K562 (cell line): ENCODE measurements around the gene AIFM1. TPM values are rescaled to one million over a fixed set of nuclear protein-coding genes. Genes with fewer than 3 reads are reported as not detected.

Experiments
- CBFA2T3 ChIP-seq: fragments of 450-650 bp; IDR thresholded peaks from 2 replicates; pipeline ENCODE4 v1.6.1; 2017
- CEBPB ChIP-seq: fragments of 450-650 bp; IDR thresholded peaks from 2 replicates; pipeline ENCODE4 v1.6.1; 2016; ENCODE audit warnings: missing genetic modification characterization, missing compliant biosample characterization
- DMBX1 ChIP-seq: fragments of 250-450 bp; sonication (Bioruptor Pico); IDR thresholded peaks from 2 replicates; pipeline ENCODE4 v1.8.0; 2022; ENCODE audit warnings: inconsistent platforms, mild to moderate bottlenecking, moderate library complexity, borderline replicate concordance
- IRF9 ChIP-seq: fragments of 450-650 bp; IDR thresholded peaks from 2 replicates; pipeline ENCODE4 v1.6.1; 2016; ENCODE audit warnings: missing biosample characterization, missing genetic modification characterization
- MYBL2 ChIP-seq, 2 experiments: fragments of 450-650 bp in 1 of 2; sonication (generic) in 1 of 2; formaldehyde crosslinking in 1 of 2; IDR thresholded peaks; 2 replicates each; pipeline versions ENCODE4 v1.6.1 to v1.8.1; 2017 to 2022; ENCODE audit warnings: borderline replicate concordance in 1 of 2, inconsistent platforms in 1 of 2, low read depth in 1 of 2, mild to moderate bottlenecking in 1 of 2, missing genetic modification reagents in 1 of 2, moderate library complexity in 1 of 2
- PBX2 ChIP-seq, 2 experiments: IDR thresholded peaks in 1 of 2; conservative IDR thresholded peaks in 1 of 2; 2 replicates each; pipeline ENCODE4 v1.6.1; 2016; ENCODE audit warnings: low read depth in 2 of 2, mild to moderate bottlenecking in 1 of 2, missing compliant biosample characterization in 1 of 2, missing genetic modification characterization in 1 of 2, moderate library complexity in 1 of 2
- POLR2B ChIP-seq: fragments of 450-650 bp; IDR thresholded peaks from 2 replicates; pipeline ENCODE4 v1.6.1; 2018; ENCODE audit warnings: low read depth; ENCODE audit not compliant: partially characterized antibody
- RAD21 ChIP-seq, 2 experiments: fragments of 250-450 bp in 1 of 2; fragments of 450-650 bp in 1 of 2; sonication (Bioruptor Pico) in 1 of 2; formaldehyde crosslinking in 1 of 2; IDR thresholded peaks in 1 of 2; conservative IDR thresholded peaks in 1 of 2; 2 replicates each; pipeline versions ENCODE4 v1.4.0 to v1.8.0; 2020 to 2022; ENCODE audit warnings: mild to moderate bottlenecking in 2 of 2, moderate library complexity in 1 of 2
- RB1 ChIP-seq: fragments of 450-650 bp; IDR thresholded peaks from 2 replicates; pipeline ENCODE4 v1.6.1; 2017; ENCODE audit warnings: low read depth, mild to moderate bottlenecking
- RUNX1 ChIP-seq: sonication (generic); IDR thresholded peaks from 2 replicates; pipeline ENCODE4 v1.6.1; 2016; ENCODE audit warnings: antibody characterized with exemption, low read depth
- SFPQ ChIP-seq: fragments of 200-400 bp; formaldehyde crosslinking; IDR thresholded peaks from 2 replicates; pipeline ENCODE4 v1.6.1; 2017; ENCODE audit warnings: mild to moderate bottlenecking, low read depth, low read length, moderate library complexity
- SIN3A ChIP-seq, 2 experiments: fragments of 150-350 bp in 1 of 2; IDR thresholded peaks; 2 replicates each; pipeline ENCODE4 v1.6.1; 2011 to 2016; ENCODE audit warnings: borderline replicate concordance in 2 of 2, low read depth in 2 of 2, low read length in 2 of 2, mild to moderate bottlenecking in 2 of 2, moderate library complexity in 2 of 2; ENCODE audit not compliant: control insufficient read depth in 1 of 2
- SIX5 ChIP-seq, 2 experiments: IDR thresholded peaks; 2 replicates each; pipeline ENCODE4 v1.6.1; 2011; ENCODE audit warnings: low read length in 2 of 2, borderline replicate concordance in 1 of 2, low read depth in 1 of 2, mild to moderate bottlenecking in 1 of 2, moderate library complexity in 1 of 2; ENCODE audit not compliant: insufficient read depth in 1 of 2
- SP2 ChIP-seq: IDR thresholded peaks from 2 replicates; pipeline ENCODE4 v1.6.1; 2011; ENCODE audit warnings: mild to moderate bottlenecking, low read depth, low read length, moderate library complexity; ENCODE audit not compliant: poor library complexity, severe bottlenecking; ENCODE audit errors: extremely low read depth
- SPI1 ChIP-seq: IDR thresholded peaks from 2 replicates; pipeline ENCODE4 v1.6.1; 2011; ENCODE audit warnings: low read depth, low read length, control low read depth, borderline replicate concordance
- SRF ChIP-seq, 2 experiments: fragments of 250-450, 450-650 bp in 1 of 2; sonication (Bioruptor Pico) in 1 of 2; sonication (generic) in 1 of 2; formaldehyde crosslinking; IDR thresholded peaks; 2 replicates each; pipeline versions ENCODE4 v1.5.0 to v1.5.1; 2020 to 2022; ENCODE audit warnings: mild to moderate bottlenecking in 1 of 2, missing genetic modification reagents in 1 of 2
- TCF7L2 ChIP-seq: fragments of 150-350 bp; IDR thresholded peaks from 2 replicates; pipeline ENCODE4 v1.6.1; 2016; ENCODE audit warnings: low read depth, mild to moderate bottlenecking, low read length, moderate library complexity
- TFAP4 ChIP-seq: sonication (generic); formaldehyde crosslinking; IDR thresholded peaks from 2 replicates; pipeline ENCODE4 v1.8.0; 2022; ENCODE audit warnings: missing genetic modification reagents, mild to moderate bottlenecking, moderate library complexity, borderline replicate concordance
- YBX1 ChIP-seq: fragments of 450-650 bp; IDR thresholded peaks from 2 replicates; pipeline ENCODE4 v1.7.1; 2016; ENCODE audit warnings: mild to moderate bottlenecking
- ZNF384 ChIP-seq: IDR thresholded peaks from 2 replicates; pipeline ENCODE4 v1.6.1; 2012; ENCODE audit warnings: low read depth, low read length, improper control_type of control experiment
- polyA plus RNA-seq, 8 experiments: library from polyadenylated mRNA; depleted of rRNA in 4 of 8; stranded (reverse) in 5 of 8; unstranded in 3 of 8; fragments of >200 nt; fragmentation: Nextera tagmentation in 2 of 8; fragmentation: Illumina TruSeq in 1 of 8; extraction: Ambion mirVana in 2 of 8; extraction: Trizol in 1 of 8; gene quantifications; 2 replicates each; pipeline versions ENCODE4 v1.2.1 to v1.2.3, GENCODE V29; 2011 to 2014; ENCODE audit warnings: inconsistent platforms in 1 of 8, missing spikeins in 1 of 8
- total RNA-seq, 7 experiments: library from RNA; depleted of rRNA in 6 of 7; stranded (reverse); fragments of >200 nt in 6 of 7; fragmentation: Illumina TruSeq in 2 of 7; extraction: Trizol in 2 of 7; gene quantifications; 2 replicates each; pipeline versions ENCODE4 v1.2.1 to v1.2.3, GENCODE V29; 2011 to 2021; ENCODE audit warnings: low replicate concordance in 1 of 7

The AIFM1 gene
- total and polyA plus RNA-seq, 9 of the 15 experiments (the other 6 are each of a cell fraction or from before 2014, with no cell fraction given): 51.0 to 117 (median 91.2) TPM

- TF ChIP-seq SFPQ (no peak), RAD21 (CRISPR knock-in tag; conservative IDR thresholded peaks at IDR 0.05 in 1 of 2, IDR thresholded peaks at IDR 0.05 in 1 of 2) (peak in 1 of 2 experiments; percentile 57; a peak in 3 of 4 replicates), SP2 (no peak), PBX2 (CRISPR knock-in tag; IDR thresholded peaks at IDR 0.05; ENCODE audit: low read depth) (no peak), PBX2 (tag; conservative IDR thresholded peaks at IDR 0.05; ENCODE audit: low read depth) (no peak), SPI1 (peak; percentile 62; the same call in 1 of the 2 replicates), RB1 (no peak), POLR2B (no peak), RUNX1 (no peak), ZNF384 (no peak), CBFA2T3 (peak; percentile 9; the same call in 1 of the 2 replicates), YBX1 (no peak), MYBL2 (IDR thresholded peaks at IDR 0.05; ENCODE audit: low read depth) (no peak), MYBL2 (CRISPR knock-in tag; IDR thresholded peaks at IDR 0.05; ENCODE audit: borderline replicate concordance) (no peak), SIX5 (IDR thresholded peaks at IDR 0.05; ENCODE audit: borderline replicate concordance in 1 of 2, insufficient read depth in 1 of 2, low read depth in 1 of 2, low read length in 2 of 2) (no peak), DMBX1 (CRISPR knock-in tag) (no peak), TCF7L2 (no peak), TFAP4 (CRISPR knock-in tag) (peak; percentile 92), IRF9 (tag) (no peak), CEBPB (tag) (no peak), SIN3A (IDR thresholded peaks at IDR 0.05; ENCODE audit: borderline replicate concordance in 2 of 2, control insufficient read depth in 1 of 2, low read depth in 2 of 2, low read length in 2 of 2) (no peak; a peak in 1 of 4 replicates), SRF (CRISPR knock-in tag; IDR thresholded peaks at IDR 0.05) (no peak)
These were observed 73.6 kb downstream of the AIFM1 start (continued) for GRCh38 chrX:130091980-130092522.
